GM21737 (cell line): ENCODE data around the gene SPARCL1.
"Not testable (repeated sequence)": the region's sequence is repeated elsewhere in the genome, so short reads cannot be mapped to it uniquely, and the experiment has no call there.

Experiments used
- ATAC-seq: cut with Tn5 transposase; IDR thresholded peaks from one replicate; pipeline ENCODE4 v1.9.1; 2021; ENCODE audit warnings: mild to moderate bottlenecking, moderate library complexity; ENCODE audit not compliant: unreplicated experiment

Gene SPARCL1

GRCh38 chr4:87502580-87503238 is 26.5 kb downstream of the SPARCL1 start:
- ATAC-seq: no peak

DNA sequence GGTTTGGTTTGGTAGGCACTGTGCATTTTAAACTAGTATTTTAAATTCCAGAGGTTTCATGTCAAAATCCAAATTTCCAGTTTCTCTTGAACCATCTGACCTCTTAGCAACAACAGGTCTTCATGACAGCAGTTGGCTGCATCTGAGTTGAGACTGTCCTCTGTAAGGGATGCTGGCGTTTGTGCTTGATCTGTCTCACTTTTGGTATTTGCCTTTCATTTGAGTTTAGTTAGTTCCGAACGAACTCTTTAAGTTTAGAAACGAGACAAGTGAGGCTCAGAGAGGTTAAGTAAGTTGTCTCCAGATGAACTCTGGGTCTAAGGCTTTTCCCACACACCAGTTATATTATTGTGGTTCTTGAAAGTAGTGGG is 29.1 kb downstream of the SPARCL1 start:
- ATAC-seq: peak; percentile 46

DNA sequence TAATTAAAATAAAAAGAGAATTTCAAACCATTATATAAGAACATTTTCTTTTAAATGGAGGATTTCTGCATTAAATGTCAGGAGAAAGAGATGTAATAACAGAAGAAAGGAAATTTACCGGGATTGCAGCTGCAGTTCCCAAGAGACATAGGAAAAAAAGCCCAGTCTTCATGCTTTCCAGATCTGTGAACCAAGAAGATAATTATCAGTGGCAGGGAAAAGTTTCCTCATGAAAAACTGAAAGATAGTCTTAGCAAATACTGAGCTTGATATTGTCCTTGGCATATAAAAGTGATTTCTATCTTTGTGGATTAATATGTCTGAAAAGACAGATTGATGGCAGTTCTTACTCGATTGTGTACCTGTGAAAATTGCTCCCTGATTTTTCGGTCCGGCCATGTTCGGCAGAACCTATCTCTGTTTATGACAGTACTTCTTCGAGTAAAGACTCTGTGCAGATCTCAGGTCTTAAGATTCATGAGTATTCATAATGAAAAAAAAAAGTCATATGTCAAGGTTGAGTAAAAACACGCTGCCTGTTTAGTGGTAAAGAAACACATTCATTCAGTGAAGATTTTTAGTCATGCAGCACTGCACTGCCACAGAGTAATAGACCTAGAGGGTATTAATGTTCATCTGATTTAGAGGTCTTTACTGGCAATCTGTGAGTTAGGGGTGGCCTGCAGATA is 29.6 kb downstream of the SPARCL1 start:
- peak; percentile 79 for ATAC-seq

GRCh38 chr4:87498446-87498900 is 30.7 kb downstream of the SPARCL1 start:
- peak; percentile 63 for ATAC-seq

GRCh38 chr4:87497578-87497977 is 31.6 kb downstream of the SPARCL1 start:
- no peak for ATAC-seq

- no peak for ATAC-seq
Observed at GRCh38 chr4:87497159-87497558, 32.0 kb downstream of the SPARCL1 start.

GRCh38 chr4:87493115-87493514 is 36.1 kb downstream of the SPARCL1 start:
- ATAC-seq: no peak

- not testable (repeated sequence) for ATAC-seq
Observed at GRCh38 chr4:87491851-87492250, 37.3 kb downstream of the SPARCL1 start.

- no peak for ATAC-seq
Observed at GRCh38 chr4:87491436-87491835, 37.7 kb downstream of the SPARCL1 start.

DNA sequence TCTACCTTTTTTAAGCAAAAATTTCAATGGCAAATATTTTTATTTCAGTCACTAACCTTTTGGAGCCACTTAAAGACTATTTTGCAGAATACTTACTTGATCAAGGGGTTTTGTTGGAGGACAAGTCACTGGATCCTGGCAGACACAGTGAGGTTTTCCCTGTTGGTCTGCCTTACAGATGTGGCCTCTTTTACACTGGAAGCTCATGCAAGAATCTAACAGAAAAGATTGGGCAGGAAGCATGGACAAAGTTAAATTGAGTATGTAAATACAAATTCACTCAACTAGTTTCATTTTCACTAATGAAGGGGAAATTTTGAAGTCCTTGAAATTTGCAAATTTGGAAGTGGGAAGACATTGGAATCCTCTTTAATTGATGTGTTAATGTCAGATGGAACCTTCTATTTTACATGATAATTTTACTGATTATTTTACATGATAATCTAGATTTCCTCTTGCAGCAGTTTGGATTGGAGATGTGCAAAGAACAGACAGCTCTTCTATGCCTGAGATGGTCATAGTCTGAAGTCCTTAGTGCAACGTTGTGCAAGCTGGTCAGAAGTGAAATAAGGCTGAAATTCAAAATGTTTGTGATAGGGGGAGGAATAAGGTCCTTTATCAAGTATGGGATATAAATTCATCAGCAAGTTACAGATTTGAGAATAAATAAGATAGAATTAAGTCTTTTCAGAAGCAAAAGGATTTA is 38.4 kb downstream of the SPARCL1 start:
- no peak for ATAC-seq

DNA sequence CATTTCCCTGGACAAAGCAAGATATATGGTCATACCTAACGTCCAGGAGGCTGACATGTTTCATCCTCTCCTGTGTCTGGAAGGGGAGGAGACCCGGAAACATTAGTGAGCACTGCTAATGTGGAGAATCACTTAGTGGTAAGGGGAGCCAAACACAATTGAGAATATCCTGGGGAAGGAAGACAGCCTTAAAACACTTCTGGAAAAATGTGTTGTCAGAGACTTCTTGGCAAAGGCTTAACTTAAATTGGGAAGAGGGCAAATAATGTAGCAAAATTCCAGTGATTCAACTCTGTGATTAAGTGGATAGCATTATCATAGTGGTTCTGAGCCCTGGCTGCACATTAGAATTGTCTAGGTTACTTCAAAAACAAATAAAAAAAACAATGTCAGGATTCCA is 39.5 kb downstream of the SPARCL1 start:
- no peak for ATAC-seq

- ATAC-seq: not testable (repeated sequence)
Observed at GRCh38 chr4:87488666-87489065, 40.5 kb downstream of the SPARCL1 start.

DNA sequence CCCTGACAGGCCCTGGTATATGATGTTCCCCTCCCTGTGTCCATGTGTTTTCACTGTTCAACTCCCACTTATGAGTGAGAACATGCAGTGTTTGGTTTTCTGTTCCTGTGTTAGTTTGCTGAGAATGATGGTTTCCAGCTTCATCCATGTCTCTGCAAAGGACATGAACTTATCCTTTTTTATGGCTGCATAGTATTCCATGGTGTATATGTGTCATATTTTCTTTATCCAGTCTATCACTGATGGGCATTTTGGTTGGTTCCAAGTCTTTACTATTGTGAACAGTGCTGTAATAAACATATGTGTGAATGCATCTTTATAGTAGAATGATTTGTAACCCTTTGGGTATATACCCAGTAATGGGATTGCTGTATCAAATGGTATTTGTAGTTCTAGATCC is 45.9 kb downstream of the SPARCL1 start:
- ATAC-seq: not testable (repeated sequence)

- no peak for ATAC-seq
Observed at GRCh38 chr4:87481377-87481776, 47.8 kb downstream of the SPARCL1 start.

DNA sequence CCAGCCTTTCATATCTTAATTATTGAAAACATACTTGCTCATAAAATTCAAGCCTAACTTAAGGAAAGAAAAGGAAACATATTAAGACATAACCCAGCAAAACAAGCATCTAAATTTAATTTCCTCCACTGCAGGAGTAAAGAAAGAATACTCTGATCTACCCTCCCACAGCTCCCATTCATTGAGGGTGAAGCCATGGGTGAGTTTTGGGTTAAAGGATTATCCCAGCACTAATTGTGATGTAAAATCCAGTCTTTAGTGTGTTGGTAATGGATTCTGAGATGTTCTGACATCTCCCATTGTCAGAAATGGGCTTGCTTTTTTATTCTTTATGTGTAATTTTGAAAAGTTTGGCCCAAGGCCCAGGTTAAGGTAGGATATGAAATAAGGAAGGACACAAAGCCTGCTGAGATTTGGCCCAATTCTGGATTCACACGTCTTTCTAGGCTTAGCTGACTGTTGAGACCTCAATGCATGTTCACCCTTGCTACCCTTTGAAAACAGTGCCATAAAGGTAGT is 50.4 kb downstream of the SPARCL1 start:
- ATAC-seq: no peak

GRCh38 chr4:87476934-87477333 is 52.2 kb downstream of the SPARCL1 start:
- no peak for ATAC-seq

DNA sequence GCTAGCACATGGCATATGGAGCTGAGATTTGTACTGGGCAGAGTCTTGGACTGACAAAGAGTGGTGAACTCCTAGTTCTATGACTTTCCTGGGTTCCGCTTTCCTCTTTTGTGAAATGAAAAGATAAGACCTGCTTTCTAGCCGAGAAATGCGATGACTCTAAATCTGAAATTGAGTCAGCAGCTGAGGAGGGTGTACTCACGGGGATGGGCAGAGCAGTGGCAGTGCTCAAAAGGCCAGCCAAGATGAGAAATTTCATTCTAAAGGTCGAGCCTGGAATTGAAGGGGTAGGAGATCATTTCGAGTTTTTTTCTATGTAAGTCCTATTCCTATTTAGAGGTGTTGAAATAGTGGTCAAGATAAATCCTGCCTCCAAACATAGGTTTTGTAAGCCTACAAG is 59.8 kb downstream of the SPARCL1 start:
- ATAC-seq: no peak

DNA sequence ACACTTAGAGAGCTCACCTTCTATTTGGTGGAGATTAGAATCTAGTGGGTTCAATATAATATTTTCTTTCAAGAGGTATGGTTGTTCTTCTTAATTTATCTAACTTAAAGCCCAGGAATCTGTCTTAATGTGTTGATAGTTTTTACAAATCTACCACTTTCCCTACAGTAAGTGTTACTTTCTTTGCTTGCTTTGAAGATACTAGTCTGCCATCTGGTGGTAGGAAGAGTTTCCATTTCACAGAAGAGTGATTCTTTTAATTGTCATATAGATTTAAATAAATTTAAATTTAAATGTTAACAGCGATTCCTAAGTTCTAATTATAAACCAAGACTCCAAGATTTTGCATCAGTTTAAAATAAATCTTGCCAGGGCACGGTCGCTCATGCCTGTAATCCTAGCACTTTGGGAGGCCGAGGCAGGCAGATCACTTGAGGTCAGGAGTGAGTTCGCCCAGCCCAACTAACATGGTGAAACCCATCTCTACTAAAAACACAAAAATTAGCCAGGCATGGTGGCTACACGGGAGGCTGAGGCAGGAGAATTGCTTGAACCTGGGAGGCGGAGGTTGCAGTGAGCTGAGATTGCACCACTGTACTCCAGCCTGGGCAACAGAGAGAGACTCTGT is 63.3 kb downstream of the SPARCL1 start:
- no peak for ATAC-seq

DNA sequence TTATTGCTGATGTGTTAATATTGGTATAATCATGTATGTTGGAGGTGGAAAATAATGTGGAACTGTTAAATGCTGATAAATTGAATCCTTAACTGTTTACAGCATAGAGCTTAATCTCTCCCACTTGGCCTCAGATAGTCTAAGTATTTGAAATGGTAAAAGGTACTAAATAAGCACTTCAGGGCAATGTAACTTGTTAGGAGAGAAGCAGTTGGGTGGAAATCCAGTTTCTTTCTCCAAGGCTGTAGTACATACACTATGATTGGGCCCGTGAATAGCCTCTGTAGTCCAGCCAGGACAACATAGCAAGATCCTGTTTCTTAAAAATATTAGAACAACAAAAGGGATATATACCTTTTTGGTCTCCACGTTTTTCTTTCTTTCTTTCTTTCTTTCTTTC is 67.1 kb downstream of the SPARCL1 start:
- ATAC-seq: no peak

GRCh38 chr4:87461281-87461700 is 67.9 kb downstream of the SPARCL1 start:
- no peak for ATAC-seq

GRCh38 chr4:87458913-87459312 is 70.3 kb downstream of the SPARCL1 start:
- no peak for ATAC-seq
